HG03520 (cell line): ENCODE data around the gene TINCR.

Experiments
- ATAC-seq: cut with Tn5 transposase; IDR thresholded peaks from one replicate; pipeline ENCODE4 v1.9.1; 2021; ENCODE audit warnings: mild to moderate bottlenecking, moderate library complexity; ENCODE audit not compliant: unreplicated experiment

Gene TINCR

DNA sequence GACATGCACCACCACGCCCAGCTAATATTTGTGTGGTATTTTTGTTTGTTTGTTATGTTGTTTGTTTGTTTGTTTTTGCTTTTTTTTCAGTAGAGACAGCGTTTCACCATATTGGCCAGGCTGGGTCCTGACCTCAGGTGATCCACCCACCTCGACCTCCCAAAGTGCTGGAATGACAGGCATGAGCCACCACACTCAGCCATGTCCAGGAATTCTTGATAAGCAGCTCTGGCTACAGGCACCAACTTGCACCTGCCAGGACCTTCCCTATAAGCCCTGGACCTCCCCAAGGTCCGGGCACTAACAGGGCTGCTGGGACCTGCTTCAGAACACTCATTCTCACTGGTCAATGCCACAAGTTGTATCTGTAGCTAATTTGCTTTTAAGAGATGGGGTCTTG is 48.7 kb downstream of the TINCR start:
- no peak for ATAC-seq

- no peak for ATAC-seq
These were observed 52.0 kb downstream of the TINCR start for GRCh38 chr19:5515737-5516136.

GRCh38 chr19:5514001-5514400 is 53.8 kb downstream of the TINCR start:
- ATAC-seq = no peak

DNA sequence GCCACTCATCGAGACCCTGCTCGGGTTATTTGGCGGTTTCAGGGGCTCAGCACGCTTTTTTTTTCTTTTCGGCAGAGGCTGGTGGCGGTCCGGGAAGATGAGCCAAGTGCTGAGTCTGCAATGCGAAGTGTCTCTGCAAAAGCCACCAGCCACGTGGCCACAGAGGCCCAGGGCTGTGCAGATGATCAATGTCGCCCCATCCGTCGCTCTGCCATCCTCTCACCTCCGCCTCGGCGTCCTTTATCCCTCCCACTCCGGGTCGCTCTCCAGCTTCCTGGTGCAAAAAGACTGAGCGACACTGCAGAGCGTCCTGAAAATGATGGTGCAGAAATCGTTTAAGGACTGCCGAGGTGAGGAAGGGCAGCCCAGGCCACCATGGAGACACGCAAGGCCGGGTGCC is 55.0 kb downstream of the TINCR start:
- ATAC-seq = no peak
